ENCODE measurements around the gene KIF1A.

DNA sequence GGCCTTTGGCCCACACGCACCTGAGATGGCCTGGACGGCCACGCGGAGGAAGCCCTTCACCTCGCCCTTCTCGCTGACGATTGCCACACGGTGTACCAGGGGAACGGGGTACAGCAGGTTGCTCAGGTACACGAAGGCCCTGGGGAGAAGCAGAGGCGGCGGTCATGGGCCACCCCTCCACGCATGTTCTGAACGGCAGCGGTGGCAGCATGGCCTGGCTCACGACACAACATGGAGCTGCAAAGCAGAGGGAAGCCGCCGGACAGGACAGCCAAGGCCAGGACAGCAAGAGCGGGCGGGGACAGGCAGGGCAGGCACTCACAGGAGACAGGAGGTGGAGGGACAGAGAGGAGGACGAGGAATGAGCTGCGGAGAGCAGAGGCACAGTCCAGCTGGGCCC is 69.6 kb downstream of the KIF1A start:
- TF ChIP-seq, protein P1, sequence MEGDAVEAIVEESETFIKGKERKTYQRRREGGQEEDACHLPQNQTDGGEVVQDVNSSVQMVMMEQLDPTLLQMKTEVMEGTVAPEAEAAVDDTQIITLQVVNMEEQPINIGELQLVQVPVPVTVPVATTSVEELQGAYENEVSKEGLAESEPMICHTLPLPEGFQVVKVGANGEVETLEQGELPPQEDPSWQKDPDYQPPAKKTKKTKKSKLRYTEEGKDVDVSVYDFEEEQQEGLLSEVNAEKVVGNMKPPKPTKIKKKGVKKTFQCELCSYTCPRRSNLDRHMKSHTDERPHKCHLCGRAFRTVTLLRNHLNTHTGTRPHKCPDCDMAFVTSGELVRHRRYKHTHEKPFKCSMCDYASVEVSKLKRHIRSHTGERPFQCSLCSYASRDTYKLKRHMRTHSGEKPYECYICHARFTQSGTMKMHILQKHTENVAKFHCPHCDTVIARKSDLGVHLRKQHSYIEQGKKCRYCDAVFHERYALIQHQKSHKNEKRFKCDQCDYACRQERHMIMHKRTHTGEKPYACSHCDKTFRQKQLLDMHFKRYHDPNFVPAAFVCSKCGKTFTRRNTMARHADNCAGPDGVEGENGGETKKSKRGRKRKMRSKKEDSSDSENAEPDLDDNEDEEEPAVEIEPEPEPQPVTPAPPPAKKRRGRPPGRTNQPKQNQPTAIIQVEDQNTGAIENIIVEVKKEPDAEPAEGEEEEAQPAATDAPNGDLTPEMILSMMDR (conservative IDR thresholded peaks at IDR 0.05; ENCODE audit: low read length): no peak
- no peak for TF ChIP-seq EZH2phosphoT487 (IDR thresholded peaks at IDR 0.05; ENCODE audit: borderline replicate concordance)
